GM19023 (cell line): Measurements from ENCODE around the gene KCTD17.
"Not testable (repeated sequence)": the region's sequence is repeated elsewhere in the genome, so short reads cannot be mapped to it uniquely, and the experiment has no call there.

ENCODE experiments used
- ATAC-seq: cut with Tn5 transposase; IDR thresholded peaks from one replicate; pipeline ENCODE4 v1.9.1; 2021; ENCODE audit warnings: mild to moderate bottlenecking, moderate library complexity; ENCODE audit not compliant: unreplicated experiment

KCTD17 gene

DNA sequence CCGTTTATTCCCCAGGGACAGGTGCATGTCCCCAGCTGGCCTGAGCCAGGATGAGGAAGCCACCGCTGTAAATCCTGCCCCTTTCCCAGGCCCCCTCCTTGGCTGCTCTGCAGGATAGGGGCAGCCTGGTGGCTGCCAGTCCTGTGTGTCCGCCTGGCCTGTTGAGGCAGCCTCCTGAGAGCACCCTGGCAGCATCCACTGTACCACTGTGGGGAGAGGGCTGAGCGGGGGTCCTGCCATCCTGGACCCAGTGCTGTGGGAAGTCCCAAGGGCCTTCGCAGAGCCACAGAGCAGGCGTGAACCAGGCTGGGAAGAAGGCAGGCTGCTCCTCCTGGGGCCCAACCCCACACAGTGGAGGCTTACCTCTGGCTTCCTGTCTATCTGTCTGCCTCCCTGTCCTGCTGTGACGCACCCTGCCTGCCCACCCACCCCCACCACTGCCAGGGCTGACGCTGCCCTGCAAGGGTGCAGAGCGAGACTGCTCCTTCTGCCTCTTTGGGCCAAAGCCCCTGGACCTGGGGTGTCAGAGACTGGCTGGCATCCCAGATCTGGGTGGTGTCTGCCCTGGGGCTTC, 8.4 kb downstream of the KCTD17 start:
- ATAC-seq, result no peak

DNA sequence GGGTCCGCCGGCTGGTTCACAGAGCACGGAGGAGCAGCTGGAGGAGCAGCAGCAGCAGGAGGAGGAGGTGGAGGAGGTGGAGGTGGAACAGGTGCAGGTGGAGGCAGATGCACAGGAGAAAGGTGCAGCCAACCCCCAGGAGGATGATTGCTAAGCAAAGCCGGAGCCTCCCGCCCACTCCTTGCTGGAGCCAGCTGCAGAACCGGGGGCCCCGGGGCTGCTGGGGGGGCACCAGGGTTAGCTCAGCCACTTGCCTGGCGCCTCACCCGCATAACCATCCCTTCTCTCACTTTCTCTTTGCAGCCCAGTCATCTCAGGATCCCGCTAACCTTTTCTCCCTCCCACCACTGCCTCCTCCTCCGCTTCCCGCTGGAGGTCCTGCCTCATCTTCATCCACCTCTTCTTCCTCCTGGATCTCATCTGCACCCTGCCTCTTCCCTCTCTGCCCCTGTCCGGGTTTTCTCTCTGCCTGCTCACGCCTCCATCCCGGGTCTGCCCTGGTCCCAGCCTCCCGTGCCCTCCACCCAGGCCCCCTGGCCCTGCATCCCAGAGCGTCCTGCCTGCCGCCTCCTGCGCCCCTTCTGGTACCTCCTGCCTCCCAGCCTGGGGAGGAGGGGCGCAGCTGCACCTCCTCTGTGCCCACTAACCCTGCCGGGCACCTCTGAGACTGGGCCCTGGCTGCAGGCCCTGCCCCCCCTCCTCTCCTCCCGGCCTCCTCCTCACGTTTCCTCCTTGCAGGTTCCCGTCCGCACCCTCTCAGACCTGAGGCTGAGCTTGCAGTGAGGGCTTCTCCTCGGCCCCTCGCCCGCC, 9.5 kb downstream of the KCTD17 start:
- no peak for ATAC-seq

DNA sequence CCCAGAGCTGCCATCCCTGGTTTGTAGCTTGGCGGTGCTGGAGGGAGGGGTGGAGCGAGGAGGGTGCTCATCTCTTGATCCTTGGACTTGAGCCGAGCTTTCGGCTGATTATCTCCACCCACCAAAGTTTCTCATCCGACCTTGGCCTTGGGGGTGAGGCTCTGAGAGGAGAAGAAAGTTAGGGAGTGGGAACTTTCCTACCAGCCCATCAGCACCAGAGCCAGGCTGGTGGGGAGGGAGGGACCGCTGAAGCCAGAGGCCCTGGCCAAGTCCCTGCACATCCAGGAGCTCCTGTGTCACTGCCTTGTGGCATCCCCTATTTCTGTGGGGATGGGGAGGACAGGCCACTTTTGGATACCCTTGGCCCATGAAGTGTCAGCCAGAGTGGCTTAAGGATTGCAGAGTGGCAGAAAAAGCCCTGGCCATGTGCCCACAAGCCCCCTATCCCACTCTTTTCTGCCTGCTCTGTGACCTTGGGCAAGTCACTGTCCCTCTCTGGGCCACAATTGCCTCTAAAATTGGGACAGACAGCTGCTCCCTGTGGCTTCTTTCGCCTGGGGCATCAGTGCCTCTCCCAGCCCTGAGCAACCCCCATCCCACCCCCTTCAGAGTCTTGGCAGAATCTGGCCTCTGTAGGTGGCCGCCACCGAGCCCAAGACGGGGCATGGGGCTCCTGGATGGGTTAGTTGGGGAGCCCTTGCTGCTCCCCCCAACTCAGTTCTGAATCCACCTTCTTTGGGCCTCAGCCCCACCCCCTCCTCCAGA, 10.3 kb downstream of the KCTD17 start:
- ATAC-seq, result no peak

DNA sequence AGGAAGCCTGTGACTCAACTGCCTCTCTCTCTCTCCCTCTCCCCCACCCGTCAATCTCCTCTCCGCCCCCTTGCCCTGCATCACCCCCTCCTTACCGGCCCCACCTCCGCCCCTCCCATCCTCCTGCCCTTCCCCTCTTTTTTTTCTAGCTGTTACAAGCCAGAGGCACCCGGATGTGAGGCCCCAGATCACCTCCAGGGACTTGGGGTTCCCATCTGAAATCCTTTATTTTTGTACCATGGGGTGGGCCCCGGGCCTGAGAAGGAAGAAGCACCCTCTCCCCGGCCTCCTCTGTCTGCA, 10.8 kb downstream of the KCTD17 start:
- ATAC-seq, result no peak

DNA sequence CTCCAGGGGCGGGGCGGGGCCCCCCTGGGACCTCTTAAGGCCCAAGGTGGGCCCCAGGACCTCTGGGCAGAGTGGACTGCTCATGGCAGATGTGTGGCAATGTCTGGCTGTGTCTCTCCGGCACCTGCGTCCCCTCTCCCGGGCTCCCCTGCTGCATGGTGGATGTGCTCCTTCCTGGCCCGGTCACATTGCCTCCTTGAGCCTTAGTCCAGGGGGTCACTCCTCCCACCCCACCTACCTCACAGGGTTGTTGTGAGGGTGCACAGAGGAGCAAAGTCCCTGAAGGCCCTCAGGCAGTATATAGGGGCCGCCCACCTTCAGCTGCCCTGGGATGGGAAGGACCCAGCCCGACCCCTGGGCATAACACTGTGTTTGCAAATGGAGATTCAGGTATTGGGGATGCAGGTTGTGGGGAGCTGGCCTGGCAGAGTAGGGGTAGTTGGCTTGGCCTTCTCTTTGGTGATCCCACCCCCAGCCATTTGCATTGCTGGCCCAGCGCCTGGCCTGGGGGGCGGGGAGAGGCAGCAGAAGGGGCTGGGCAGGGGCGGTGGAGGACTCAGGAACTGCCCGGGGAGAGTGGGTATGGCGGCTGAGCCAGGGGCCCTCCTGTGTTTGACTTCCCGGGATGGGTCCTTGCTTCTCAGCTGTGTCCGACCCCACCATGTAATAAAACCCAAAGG, 11.3 kb downstream of the KCTD17 start:
- no peak for ATAC-seq

DNA sequence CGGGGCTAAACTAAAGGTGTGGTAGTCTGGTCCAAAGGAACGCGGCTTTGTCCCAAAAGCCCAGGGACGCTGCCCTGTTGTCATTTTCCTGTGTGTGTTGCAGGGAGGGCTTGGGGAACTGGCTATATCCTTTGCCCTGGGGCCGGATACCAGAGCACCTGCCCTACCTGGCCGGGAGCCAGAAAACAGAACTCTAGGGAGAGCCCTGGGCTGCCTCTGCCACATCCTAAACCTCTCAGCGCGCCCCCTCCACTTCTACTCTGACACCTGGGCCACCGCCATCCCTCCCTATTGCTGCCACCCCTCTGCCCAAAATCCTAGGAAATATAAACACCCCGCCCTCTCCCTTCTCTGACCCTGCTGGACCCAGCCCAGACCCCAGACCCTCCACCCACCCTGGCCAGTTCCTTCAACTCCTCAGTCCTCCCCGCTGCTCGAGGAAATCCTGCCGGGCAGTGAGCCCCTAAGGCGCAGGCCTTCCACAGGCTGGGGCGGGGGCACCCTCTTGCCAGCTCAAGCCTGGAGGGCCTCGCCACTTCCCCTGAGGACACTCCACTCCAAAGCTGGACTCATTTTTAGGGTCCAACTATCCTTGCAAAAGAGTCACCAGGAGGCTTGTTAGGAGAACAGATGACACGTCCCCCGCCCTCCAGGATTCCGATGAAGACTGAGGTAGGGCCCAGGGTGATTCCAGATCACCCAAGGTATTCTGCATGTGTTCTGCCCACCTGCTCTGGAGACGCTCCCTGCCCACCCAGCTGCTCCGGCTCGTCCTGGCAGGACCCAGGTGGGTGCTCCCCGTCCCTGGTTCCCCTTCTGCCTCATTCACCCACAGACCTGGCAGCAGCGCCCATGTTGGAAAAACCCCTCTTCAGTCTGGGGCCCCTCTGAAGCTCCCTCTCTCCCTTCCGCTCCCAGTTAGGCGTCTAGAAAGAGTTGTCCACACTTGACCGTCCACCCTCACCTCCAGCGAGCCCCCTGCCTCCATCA, 12.2 kb downstream of the KCTD17 start:
- no peak for ATAC-seq

DNA sequence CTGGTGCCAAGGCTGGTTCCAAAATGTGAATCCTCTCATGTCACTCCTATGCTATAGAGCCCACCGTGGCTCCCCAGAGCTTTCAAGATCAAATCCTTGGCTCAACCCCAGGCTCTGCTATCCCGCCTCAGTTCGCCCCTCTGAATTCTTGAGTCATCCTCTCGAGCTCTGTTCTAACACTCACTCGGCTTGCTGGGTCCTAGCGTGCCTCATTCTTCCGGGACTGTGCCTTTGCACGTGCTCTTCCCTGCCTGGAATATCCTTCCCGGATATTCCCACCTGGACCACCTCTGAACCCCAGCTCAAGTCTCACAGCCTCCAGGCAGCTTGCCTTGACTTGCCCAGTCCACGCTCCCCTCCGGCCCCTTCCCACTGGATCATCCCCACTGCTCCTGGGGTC, 13.0 kb downstream of the KCTD17 start:
- no peak for ATAC-seq

GRCh38 chr22:37065180-37065579, 13.6 kb downstream of the KCTD17 start:
- ATAC-seq, result no peak

DNA sequence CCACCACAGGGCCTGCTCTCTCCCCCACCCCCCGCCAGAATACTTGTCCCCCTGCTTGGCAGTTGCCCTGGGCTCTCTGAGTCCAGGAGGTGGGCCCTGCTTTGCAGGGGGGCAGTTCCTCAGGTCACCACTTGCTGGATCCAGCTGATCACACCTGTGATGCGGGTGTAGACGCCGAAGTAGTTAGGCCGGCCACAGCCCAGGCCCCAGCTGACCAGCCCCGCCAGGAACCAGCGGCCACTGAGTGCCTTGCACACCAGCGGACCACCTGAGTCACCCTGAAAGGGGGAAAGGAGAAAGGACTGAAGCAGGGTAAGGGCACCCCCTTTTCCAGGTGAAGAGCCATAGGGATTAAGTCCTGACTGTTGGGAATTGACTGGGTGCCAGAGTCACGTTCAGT, 14.4 kb downstream of the KCTD17 start:
- ATAC-seq, result no peak

- ATAC-seq, result no peak
Measured at GRCh38 chr22:37067428-37067827, 15.9 kb downstream of the KCTD17 start.

DNA sequence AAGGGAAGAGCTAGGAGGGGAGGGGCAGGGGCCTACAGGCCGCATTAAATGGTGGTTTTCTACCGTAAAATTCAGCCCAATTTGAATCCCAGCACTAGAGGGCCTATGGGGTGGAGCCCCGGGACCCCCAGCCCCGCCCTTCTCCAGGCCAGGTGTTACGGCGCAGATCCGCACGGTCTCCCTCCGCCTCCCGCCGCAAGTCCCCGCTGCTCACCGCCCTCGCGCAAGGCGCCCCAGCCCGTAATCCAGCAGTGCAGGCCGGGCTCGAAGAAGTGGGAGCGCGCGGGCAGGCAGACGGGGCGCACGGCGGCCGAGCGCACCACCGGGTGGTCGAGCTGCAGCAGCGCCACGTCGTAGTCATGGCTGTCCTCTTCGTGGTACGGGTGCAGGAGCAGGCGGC, 17.3 kb downstream of the KCTD17 start:
- no peak for ATAC-seq

GRCh38 chr22:37069319-37069718, 17.8 kb downstream of the KCTD17 start:
- no peak for ATAC-seq

DNA sequence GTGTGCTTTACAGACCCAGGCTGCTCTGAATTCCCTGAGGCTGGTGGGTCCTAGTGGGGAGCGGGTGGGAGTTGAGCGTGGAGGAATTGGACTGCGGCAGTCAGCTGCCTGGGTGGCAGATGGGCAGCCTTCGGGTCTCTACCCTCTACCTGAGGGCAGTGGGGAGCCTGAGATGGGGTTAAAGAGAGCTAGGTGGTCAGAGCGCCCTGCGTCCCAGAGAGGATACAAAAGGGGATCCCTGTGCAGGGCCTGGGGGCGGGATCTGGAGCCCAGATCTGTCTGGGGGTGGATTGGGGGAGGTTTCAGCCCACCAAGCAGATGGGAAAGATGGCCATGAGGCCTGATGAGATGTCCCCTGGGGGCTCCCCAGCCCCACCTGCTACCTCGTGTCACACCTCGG, 18.2 kb downstream of the KCTD17 start:
- ATAC-seq, result no peak

GRCh38 chr22:37070334-37070733, 18.8 kb downstream of the KCTD17 start:
- no peak for ATAC-seq

DNA sequence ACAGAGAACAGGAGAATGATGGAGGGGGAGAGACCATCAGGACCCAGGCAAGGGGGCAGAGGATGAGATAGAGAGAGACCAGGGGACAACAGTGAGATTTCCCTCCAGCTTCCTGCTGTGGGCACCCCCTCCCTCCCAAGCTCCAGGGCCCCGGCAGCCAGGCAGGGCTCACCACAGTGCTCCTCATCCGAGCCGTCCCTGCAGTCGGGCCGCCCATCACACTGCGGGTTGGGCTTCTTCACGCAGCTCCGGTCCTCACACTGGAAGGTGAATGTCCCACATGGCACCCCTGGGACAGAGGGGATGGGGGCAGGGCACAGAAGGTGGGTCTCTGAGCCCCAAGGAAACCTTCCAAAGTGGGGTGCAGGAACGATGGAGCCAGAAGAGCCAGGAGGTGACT, 19.2 kb downstream of the KCTD17 start:
- no peak for ATAC-seq

DNA sequence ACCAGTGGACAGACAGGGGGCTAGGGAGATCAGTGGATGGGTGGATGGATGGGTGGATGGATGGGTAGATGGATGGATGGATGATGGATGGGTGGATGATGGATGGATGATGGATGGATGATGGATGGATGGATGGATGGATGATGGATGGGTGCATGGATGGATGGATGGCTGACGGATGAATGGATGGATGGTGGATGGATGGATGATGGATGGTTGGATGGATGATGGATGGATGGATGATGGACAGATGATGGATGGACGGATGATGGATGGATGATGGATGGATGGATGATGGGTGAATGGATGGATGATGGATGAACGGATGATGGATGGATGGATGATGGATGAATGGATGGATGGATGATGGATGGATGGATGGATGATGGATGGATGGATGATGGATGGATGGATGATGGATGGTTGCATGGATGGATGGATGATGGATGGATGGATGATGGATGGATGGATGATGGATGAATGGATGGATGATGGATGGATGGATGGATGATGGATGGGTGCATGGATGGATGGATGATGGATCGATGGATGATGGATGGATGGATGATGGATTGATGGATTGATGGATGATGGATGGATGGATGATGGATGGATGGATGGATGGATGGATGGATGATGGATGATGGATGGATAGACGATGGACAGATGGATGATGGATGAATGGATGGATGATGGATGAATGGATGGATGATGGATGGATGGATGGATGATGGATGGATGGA, 20.5 kb downstream of the KCTD17 start:
- ATAC-seq, result not testable (repeated sequence)

DNA sequence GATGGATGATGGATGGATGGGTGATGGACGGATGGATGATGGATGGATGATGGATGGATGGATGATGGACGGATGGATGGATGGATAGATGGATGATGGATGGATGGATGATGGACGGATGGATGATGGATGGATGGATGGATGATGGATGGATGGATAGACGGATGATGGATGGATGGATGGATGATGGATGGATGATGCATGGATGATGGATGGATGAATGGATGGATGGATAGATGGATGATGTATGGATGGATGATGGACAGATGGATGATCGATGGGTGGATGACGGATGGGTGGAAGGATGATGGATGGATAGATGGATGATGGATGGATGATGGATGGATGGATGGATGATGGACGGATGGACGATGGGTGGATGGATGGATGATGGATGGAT, 21.1 kb downstream of the KCTD17 start:
- ATAC-seq, result no peak

- ATAC-seq, result no peak
Measured at GRCh38 chr22:37074537-37074936, 23.0 kb downstream of the KCTD17 start.

- no peak for ATAC-seq
Measured at GRCh38 chr22:37075046-37075445, 23.5 kb downstream of the KCTD17 start.
